ENCODE data around the gene CMTM8. TPM values are rescaled to one million over a fixed set of nuclear protein-coding genes. Genes with fewer than 3 reads are reported as not detected.

CMTM8 gene
- total and polyA plus RNA-seq, 10 of the 15 experiments (the other 5 are each of a cell fraction or from before 2014, with no cell fraction given), result 0.11 to 0.23 TPM; not detected in 8

GRCh38 chr3:32296251-32297204, 58.0 kb downstream of the CMTM8 start (continued):
- no peak for TF ChIP-seq ZNF592 (IDR thresholded peaks at IDR 0.05)
- peak; percentile 37 for TF ChIP-seq IKZF1 (conservative IDR thresholded peaks at IDR 0.05)
- TF ChIP-seq ATF7 (IDR thresholded peaks at IDR 0.05; ENCODE audit: low read depth), result peak; percentile 68
- TF ChIP-seq FOXK2 (IDR thresholded peaks at IDR 0.05), result 0 out of 2 replicates have a peak, but pooled peaks have one; percentile 48
- peak; percentile 71 to 89 (median 81) for TF ChIP-seq CTCF (IDR thresholded peaks at IDR 0.05 in 2 of 3, conservative IDR thresholded peaks at IDR 0.05 in 1 of 3; ENCODE audit: control insufficient read depth in 2 of 3, extremely low read depth in 1 of 3, insufficient read depth in 1 of 3, low read depth in 3 of 3, low read length in 3 of 3)
- TF ChIP-seq YY1 (IDR thresholded peaks at IDR 0.05; ENCODE audit: low read depth, low read length), result peak; percentile 79
- TF ChIP-seq SMC3 (IDR thresholded peaks at IDR 0.05; ENCODE audit: borderline replicate concordance, low read length), result peak; percentile 79
- peak; percentile 67 for TF ChIP-seq RAD21 (IDR thresholded peaks at IDR 0.05; ENCODE audit: insufficient read depth, low read depth, low read length)
